ENCODE measurements around the gene LDHB.
"Not testable (repeated sequence)": the region's sequence is repeated elsewhere in the genome, so short reads cannot be mapped to it uniquely, and the experiment has no call there.

Gene LDHB

GRCh38 chr12:21602774-21603173, 54.9 kb downstream of the LDHB start:
- Histone ChIP-seq H2AFZ (ENCODE audit: low read depth, low read length) (no peak overlapping the region), H3K79me2 (ENCODE audit: low read length) (no peaks in the 10 kb centered on the region), H3K27ac (ENCODE audit: low read length) (no peak overlapping the region), H3K9me3 (ENCODE audit: insufficient read depth, low read length) (no peaks in the 10 kb centered on the region), H3K9ac (ENCODE audit: low read length) (no peak overlapping the region), H3K4me1 (ENCODE audit: low read length) (peaks cover 17% of the 10 kb centered on the region), H3K4me3 (ENCODE audit: low read length) (no peak overlapping the region), H4K20me1 (ENCODE audit: insufficient read depth, low read length) (no peaks in the 10 kb centered on the region), H3K36me3 (replicated peaks; ENCODE audit: low read depth, low read length) (no peaks in the 10 kb centered on the region), H3K4me2 (ENCODE audit: low read length) (no peak overlapping the region), H3K27me3 (ENCODE audit: low read depth, low read length) (0 out of 2 replicates have a peak, but pooled peaks cover 3% of the 10 kb centered on the region)
- TF ChIP-seq CTCF (IDR thresholded peaks at IDR 0.05; ENCODE audit: low read depth, low read length) (no peak), EZH2phosphoT487 (IDR thresholded peaks at IDR 0.05; ENCODE audit: low read depth) (no peak)

DNA sequence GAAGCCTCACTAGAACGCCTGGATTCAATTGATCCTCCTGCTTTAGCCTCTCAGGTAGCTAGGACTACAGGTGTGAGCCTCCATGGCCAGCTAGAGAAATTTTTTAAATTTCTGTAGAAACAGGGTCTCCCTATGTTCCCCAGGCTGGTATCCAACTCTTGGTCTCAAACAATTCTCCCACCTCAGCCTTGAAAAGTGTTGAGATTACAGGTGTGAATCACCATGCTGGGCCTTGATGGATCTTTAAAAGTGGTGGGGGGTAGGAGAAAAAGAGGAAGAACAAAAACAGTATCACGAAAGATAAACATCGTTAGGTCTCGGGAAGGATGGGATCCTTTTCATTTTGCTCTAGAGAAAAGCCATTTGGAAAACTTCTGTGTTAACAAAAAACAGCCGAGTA, 57.4 kb downstream of the LDHB start:
- Histone ChIP-seq H3K79me2 (ENCODE audit: low read length) (no peaks in the 10 kb centered on the region), H3K36me3 (replicated peaks; ENCODE audit: low read depth, low read length) (no peaks in the 10 kb centered on the region), H2AFZ (ENCODE audit: low read depth, low read length) (no peak overlapping the region), H3K9me3 (ENCODE audit: insufficient read depth, low read length) (no peaks in the 10 kb centered on the region), H3K9ac (ENCODE audit: low read length) (no peak overlapping the region), H3K4me2 (ENCODE audit: low read length) (no peak overlapping the region), H3K4me1 (ENCODE audit: low read length) (peaks cover 16% of the 10 kb centered on the region), H3K27ac (ENCODE audit: low read length) (no peak overlapping the region), H3K4me3 (ENCODE audit: low read length) (no peak overlapping the region), H3K27me3 (ENCODE audit: low read depth, low read length) (0 out of 2 replicates have a peak, but pooled peaks cover 3% of the 10 kb centered on the region), H4K20me1 (ENCODE audit: insufficient read depth, low read length) (no peaks in the 10 kb centered on the region)
- TF ChIP-seq CTCF (IDR thresholded peaks at IDR 0.05; ENCODE audit: low read depth, low read length) (no peak), EZH2phosphoT487 (IDR thresholded peaks at IDR 0.05; ENCODE audit: low read depth) (no peak)

DNA sequence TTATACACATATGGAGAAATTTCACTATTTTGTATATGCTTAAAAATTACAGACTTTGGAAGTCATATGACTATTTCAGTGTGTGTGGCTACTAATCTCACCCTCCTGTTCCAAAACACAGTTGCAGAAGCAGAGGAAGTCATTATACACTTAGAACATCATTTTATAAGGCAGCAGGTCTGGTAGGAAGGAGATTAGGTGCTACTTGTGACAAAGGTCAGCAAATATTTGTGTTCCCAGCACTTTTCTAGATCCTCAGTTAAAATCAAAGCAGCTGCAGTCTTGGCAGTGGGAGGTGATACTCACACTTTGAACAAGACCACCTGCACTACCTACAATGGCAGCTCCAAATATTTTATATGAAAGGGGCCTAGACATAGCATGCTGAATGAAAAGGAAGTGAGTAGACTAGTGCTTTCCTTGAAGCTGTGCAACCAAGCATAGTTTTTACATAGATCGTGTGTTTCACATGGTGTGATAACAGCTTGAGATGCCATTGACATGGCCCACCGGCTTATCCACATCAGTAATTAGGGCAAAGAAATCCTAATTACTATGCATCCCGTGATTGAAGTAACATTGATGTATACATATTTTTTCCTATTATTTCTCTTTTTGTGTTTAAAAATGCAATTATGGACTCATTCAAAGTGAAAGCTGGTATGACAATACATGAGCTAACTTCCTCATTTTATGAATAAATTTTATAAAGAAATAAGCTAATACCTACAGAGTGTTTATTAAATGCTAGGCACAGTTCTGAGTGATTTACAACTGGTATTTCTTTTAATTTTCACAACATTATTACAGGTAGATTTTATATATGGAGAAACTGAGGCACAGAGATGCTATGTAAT, 58.3 kb downstream of the LDHB start:
- no peak for TF ChIP-seq EZH2phosphoT487 (IDR thresholded peaks at IDR 0.05; ENCODE audit: low read depth)
- no peak for TF ChIP-seq CTCF (IDR thresholded peaks at IDR 0.05; ENCODE audit: low read depth, low read length)
- Histone ChIP-seq H3K27ac (ENCODE audit: low read length) (peak overlapping the region; percentile 13; the same call in 1 of the 2 replicates), H3K27me3 (ENCODE audit: low read depth, low read length) (0 out of 2 replicates have a peak, but pooled peaks cover 3% of the 10 kb centered on the region), H4K20me1 (ENCODE audit: insufficient read depth, low read length) (no peaks in the 10 kb centered on the region), H3K4me2 (ENCODE audit: low read length) (peak overlapping the region; percentile 64), H2AFZ (ENCODE audit: low read depth, low read length) (peak overlapping the region; percentile 19; the same call in 1 of the 2 replicates), H3K4me1 (ENCODE audit: low read length) (peaks cover 16% of the 10 kb centered on the region), H3K9me3 (ENCODE audit: insufficient read depth, low read length) (no peaks in the 10 kb centered on the region), H3K36me3 (replicated peaks; ENCODE audit: low read depth, low read length) (no peaks in the 10 kb centered on the region), H3K9ac (ENCODE audit: low read length) (no peak overlapping the region), H3K79me2 (ENCODE audit: low read length) (no peaks in the 10 kb centered on the region), H3K4me3 (ENCODE audit: low read length) (peak overlapping the region; percentile 61)

DNA sequence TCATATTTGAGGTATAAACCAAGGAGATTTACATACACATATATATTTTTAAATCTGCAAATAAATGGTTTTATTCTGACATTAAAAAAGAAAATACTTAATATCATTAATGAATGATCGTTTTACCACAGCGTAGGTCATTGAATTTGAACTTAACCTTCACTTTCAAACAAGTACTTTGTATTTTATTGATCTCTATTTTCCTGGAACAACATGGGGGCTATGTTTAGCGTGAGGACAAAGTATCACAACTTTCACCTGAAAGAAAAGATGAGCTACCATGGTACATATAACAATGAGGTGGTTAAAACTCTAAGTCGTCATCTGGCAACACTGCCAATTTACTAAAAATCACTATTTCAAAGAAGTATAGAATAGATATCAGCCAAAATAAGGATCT, 59.0 kb downstream of the LDHB start:
- no peaks in the 10 kb centered on the region for H4K20me1 ChIP-seq (ENCODE audit: insufficient read depth, low read length)
- H3K27ac ChIP-seq (ENCODE audit: low read length) = no peak overlapping the region
- no peak overlapping the region for H3K4me2 ChIP-seq (ENCODE audit: low read length)
- 0 out of 2 replicates have a peak, but pooled peaks cover 3% of the 10 kb centered on the region for H3K27me3 ChIP-seq (ENCODE audit: low read depth, low read length)
- TF ChIP-seq EZH2phosphoT487 (IDR thresholded peaks at IDR 0.05; ENCODE audit: low read depth) (no peak), CTCF (IDR thresholded peaks at IDR 0.05; ENCODE audit: low read depth, low read length) (no peak)
- H3K36me3 ChIP-seq (replicated peaks; ENCODE audit: low read depth, low read length) = no peaks in the 10 kb centered on the region
- H3K79me2 ChIP-seq (ENCODE audit: low read length) = no peaks in the 10 kb centered on the region
- no peak overlapping the region for H2AFZ ChIP-seq (ENCODE audit: low read depth, low read length)
- no peaks in the 10 kb centered on the region for H3K9me3 ChIP-seq (ENCODE audit: insufficient read depth, low read length)
- peaks cover 16% of the 10 kb centered on the region for H3K4me1 ChIP-seq (ENCODE audit: low read length)
- H3K9ac ChIP-seq (ENCODE audit: low read length) = no peak overlapping the region
- H3K4me3 ChIP-seq (ENCODE audit: low read length) = no peak overlapping the region

DNA sequence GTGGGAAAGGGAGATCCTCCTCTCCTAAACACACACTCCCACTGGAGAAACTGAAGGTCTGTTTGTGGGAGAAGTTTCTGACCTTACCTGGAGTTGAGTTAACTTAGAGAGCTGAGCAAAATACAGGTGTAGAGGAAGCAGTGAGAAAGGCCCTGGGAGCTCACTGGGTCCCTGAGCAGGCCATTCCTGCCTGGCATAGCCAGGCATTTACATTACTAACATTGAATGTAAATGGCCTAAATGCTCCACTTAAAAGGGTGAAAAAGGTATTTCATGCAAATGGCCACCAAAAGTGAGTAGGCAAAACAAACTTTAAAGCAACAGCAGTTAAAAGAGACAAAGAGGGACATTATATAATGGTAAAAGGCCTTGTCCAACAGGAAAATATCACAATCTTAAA, 62.3 kb downstream of the LDHB start:
- H2AFZ ChIP-seq (ENCODE audit: low read depth, low read length); H3K79me2 ChIP-seq (ENCODE audit: low read length); H3K9ac ChIP-seq (ENCODE audit: low read length); H3K4me2 ChIP-seq (ENCODE audit: low read length); H3K27me3 ChIP-seq (ENCODE audit: low read depth, low read length); H3K27ac ChIP-seq (ENCODE audit: low read length); H3K36me3 ChIP-seq (replicated peaks; ENCODE audit: low read depth, low read length); H4K20me1 ChIP-seq (ENCODE audit: insufficient read depth, low read length); H3K4me3 ChIP-seq (ENCODE audit: low read length); H3K9me3 ChIP-seq (ENCODE audit: insufficient read depth, low read length): not testable (repeated sequence)
- peaks cover 16% of the 10 kb centered on the region for H3K4me1 ChIP-seq (ENCODE audit: low read length)
